OCI-LY7 (cell line): Measurements from ENCODE around the gene UBE3C. TPM values are rescaled to one million over a fixed set of nuclear protein-coding genes. Genes with fewer than 3 reads are reported as not detected.

Experiments
- BruUV-seq: library from RNA; stranded (reverse); fragments of 400-500 nt; replicated peaks from 2 replicates; lab custom pipeline; 2021; lab: Mats Ljungman, UMichigan
- CTCF ChIA-PET: fragments of 300-600 bp; sonication (Branson Sonifier 250); formaldehyde crosslinking; loops from one replicate; lab custom pipeline; 2022; ENCODE audit warnings: antibody characterized with exemption; ENCODE audit not compliant: unreplicated experiment; lab: Charles Lee
- POLR2A ChIA-PET: fragments of 300-600 bp; sonication (Branson Sonifier 250); formaldehyde crosslinking; loops from one replicate; lab custom pipeline; 2022; ENCODE audit warnings: antibody characterized with exemption; lab: Charles Lee
- DNase-seq: peaks from one replicate; pipeline ENCODE4 v3.0.0-alpha.2; 2015; ENCODE audit warnings: low spot score
- H2AFZ ChIP-seq: fragments of 200-600 bp; sonication (generic), shearing (Covaris generic); 2 replicates; pipeline ENCODE4 v1.6.1; 2014; ENCODE audit warnings: mild to moderate bottlenecking, antibody characterized with exemption, low read length, moderate library complexity
- H3K27ac ChIP-seq: fragments of 200-600 bp; sonication (generic); 2 replicates; pipeline ENCODE4 v1.5.1; 2014; ENCODE audit warnings: mixed run types, low read depth, mild to moderate bottlenecking, moderate library complexity, low read length, inconsistent platforms; ENCODE audit not compliant: poor library complexity, severe bottlenecking
- H3K36me3 ChIP-seq: fragments of 200-600 bp; sonication (generic); 2 replicates; pipeline ENCODE4 v1.6.1; 2014; ENCODE audit warnings: mild to moderate bottlenecking, antibody characterized with exemption, low read length, moderate library complexity, mixed read lengths; ENCODE audit not compliant: insufficient read depth
- H3K4me1 ChIP-seq: fragments of 200-600 bp; sonication (generic); 2 replicates; pipeline ENCODE4 v1.5.1; 2014; ENCODE audit warnings: mild to moderate bottlenecking, low read length; ENCODE audit not compliant: insufficient read depth, poor library complexity, severe bottlenecking
- H3K4me2 ChIP-seq: fragments of 200-600 bp; sonication (generic); 2 replicates; pipeline ENCODE4 v1.6.1; 2014; ENCODE audit warnings: mild to moderate bottlenecking, low read length
- H3K4me3 ChIP-seq: fragments of 200-600 bp; sonication (generic); 2 replicates; pipeline ENCODE4 v1.5.1; 2014; ENCODE audit warnings: mild to moderate bottlenecking, low read depth, low read length; ENCODE audit not compliant: poor library complexity, severe bottlenecking
- H3K79me2 ChIP-seq: fragments of 200-600 bp; sonication (generic); 2 replicates; pipeline ENCODE4 v1.6.1; 2016; ENCODE audit warnings: low read depth, mild to moderate bottlenecking, low read length, moderate library complexity, mixed read lengths; ENCODE audit not compliant: insufficient read depth
- H3K9me2 ChIP-seq: fragments of 200-600 bp; sonication (generic); 2 replicates; pipeline ENCODE4 v1.6.1; 2016; ENCODE audit warnings: mild to moderate bottlenecking, low read length, mixed read lengths; ENCODE audit not compliant: insufficient read depth
- H3K9me3 ChIP-seq: fragments of 200-600 bp; sonication (generic); 2 replicates; pipeline ENCODE4 v1.6.1; 2014; ENCODE audit warnings: mild to moderate bottlenecking, mixed run types, low read length, mixed read lengths
- H4K20me1 ChIP-seq: fragments of 200-600 bp; sonication (generic); 2 replicates; pipeline ENCODE4 v1.6.1; 2014; ENCODE audit warnings: mild to moderate bottlenecking, antibody characterized with exemption, low read length, moderate library complexity, mixed read lengths; ENCODE audit not compliant: insufficient read depth
- CTCF ChIP-seq: fragments of 200-600 bp; sonication (generic); conservative IDR thresholded peaks from 2 replicates; pipeline ENCODE4 v1.5.1; 2014; ENCODE audit warnings: mild to moderate bottlenecking, antibody characterized with exemption, low read length, moderate library complexity, mixed read lengths
- EZH2phosphoT487 ChIP-seq: fragments of 200-600 bp; sonication (generic); IDR thresholded peaks from 2 replicates; pipeline ENCODE4 v1.6.1; 2018; ENCODE audit warnings: low read depth, borderline replicate concordance, mild to moderate bottlenecking, mixed run types, antibody characterized with exemption, low read length, moderate library complexity, mixed read lengths
- intact Hi-C: fragments of 100-400 bp; cut with micrococcal nuclease; formaldehyde crosslinking; loops from one replicate; pipeline ENCODE4 v1.10.0; 2022; ENCODE audit not compliant: unreplicated experiment
- total RNA-seq, 2 experiments: library from RNA; depleted of rRNA in 1 of 2; stranded (reverse); fragments of >200 nt in 1 of 2; shearing (Covaris generic) in 1 of 2; gene quantifications; 2 replicates each; pipeline ENCODE4 v1.2.3, GENCODE V29; 2014 to 2022

Gene UBE3C
- total RNA-seq, 2 experiments from 2014 or later: 60.4 to 66.1 TPM

- BruUV-seq: no TSS peak
- Histone ChIP-seq H3K4me1 (no peaks in the 10 kb centered on the region), H3K36me3 (peaks cover 31% of the 10 kb centered on the region), H3K4me3 (no peak overlapping the region), H3K9me3 (no peaks in the 10 kb centered on the region), H2AFZ (no peak overlapping the region), H3K79me2 (no peaks in the 10 kb centered on the region), H3K27ac (no peak overlapping the region), H3K4me2 (no peak overlapping the region), H3K9me2 (no peaks in the 10 kb centered on the region), H4K20me1 (no peaks in the 10 kb centered on the region)
- DNase-seq: no peak
- intact Hi-C loops: loop anchor here (5.0 kb wide), 1 partner anchor 299 kb away; no protein-coding TSS in a partner anchor
- ChIA-PET POLR2A (interaction anchor here (1.2 kb wide), 1 partner anchor 10 kb away, joined by 4 read pairs; no protein-coding TSS in a partner anchor), CTCF (no interaction called here)
- TF ChIP-seq EZH2phosphoT487: no peak
- TF ChIP-seq CTCF: no peak
These were observed 132.7 kb downstream of the UBE3C start for GRCh38 chr7:157271315-157271990.

GRCh38 chr7:157271991-157272324 is 133.2 kb downstream of the UBE3C start:
- H2AFZ ChIP-seq: no peak overlapping the region
- no peak overlapping the region for H3K27ac ChIP-seq
- no peaks in the 10 kb centered on the region for H4K20me1 ChIP-seq
- no peak for DNase-seq
- no TSS peak for BruUV-seq
- no peaks in the 10 kb centered on the region for H3K9me2 ChIP-seq
- no peaks in the 10 kb centered on the region for H3K9me3 ChIP-seq
- H3K4me3 ChIP-seq: no peak overlapping the region
- H3K4me2 ChIP-seq: no peak overlapping the region
- no peaks in the 10 kb centered on the region for H3K4me1 ChIP-seq
- POLR2A ChIA-PET: interaction anchor here (0.6 kb wide), 1 partner anchor 59 kb away, joined by 4 read pairs; no protein-coding TSS in a partner anchor
- peaks cover 31% of the 10 kb centered on the region for H3K36me3 ChIP-seq
- TF ChIP-seq EZH2phosphoT487: no peak
- no peak for TF ChIP-seq CTCF
- no peaks in the 10 kb centered on the region for H3K79me2 ChIP-seq
- CTCF ChIA-PET: no interaction called here
- intact Hi-C loops: loop anchor here (2.0 to 5.0 kb wide), 2 partner anchors 69 to 300 kb away; no protein-coding TSS in a partner anchor
